Measurements from ENCODE around the gene PTDSS2.

GRCh38 chr11:488992-489391 lies 38.9 kb downstream of the PTDSS2 start:
- TF ChIP-seq CTCF (IDR thresholded peaks at IDR 0.05; ENCODE audit: low read depth, low read length, poor library complexity, severe bottlenecking) = no peak
- no peak for TF ChIP-seq EZH2phosphoT487 (IDR thresholded peaks at IDR 0.05; ENCODE audit: borderline replicate concordance, low read length)

Data from DOHH2 (cell line).